ENCODE measurements around the gene MTRR.

- no peak for TF ChIP-seq CTCF (IDR thresholded peaks at IDR 0.05)
- no peak for TF ChIP-seq ZFX (IDR thresholded peaks at IDR 0.05; ENCODE audit: borderline replicate concordance)
Observed at GRCh38 chr5:7842531-7842930, 26.4 kb upstream of the MTRR start.
